Measurements from ENCODE around the gene FAM168A. TPM values are rescaled to one million over a fixed set of nuclear protein-coding genes. Genes with fewer than 3 reads are reported as not detected.

Gene FAM168A
- total RNA-seq: 95.0 TPM

GRCh38 chr11:73597956-73598718 lies at the start of gene FAM168A:
TSS of gene FAM168A (minus strand) at chr11:73598112. CDS start at chr11:73468474, 129,638 bp downstream.

GRCh38 chr11:73645972-73646631 lies 48.2 kb upstream of the FAM168A start, which contains the start of gene PLEKHB1:
TSS of gene PLEKHB1 (plus strand) at chr11:73646581. CDS start at chr11:73646609, 28 bp downstream.

GRCh38 chr11:73376160-73376802 lies 221.6 kb downstream of the FAM168A start, which contains the start of gene RELT:
TSS of gene RELT (plus strand) at chr11:73376399. CDS start at chr11:73389137, 12,738 bp downstream.

Small RNAs within 50 kb of the gene (small RNA-seq; reads per million reads assigned to genes)
- gene AP000763.2 (0.10 reads per million), gene HMGN2P38 (not detected)

Other genes with a start within 250 kb of the FAM168A start
- 5.1 TPM for gene RELT, start 221.7 kb downstream of the FAM168A start, total RNA-seq
- 29.5 TPM for gene PLEKHB1, start 48.5 kb upstream of the FAM168A start, total RNA-seq
- 337 TPM for gene RAB6A, start 163.0 kb upstream of the FAM168A start, total RNA-seq
- gene MRPL48, start 189.8 kb upstream of the FAM168A start, total RNA-seq: 38.3 TPM

Data from diencephalon (tissue), 1 donor.